HCT116 (cell line): ENCODE measurements around the gene PRKCA.

Source experiments
- CEBPB ChIP-seq: IDR thresholded peaks from 2 replicates; pipeline ENCODE4 v1.6.1; 2012; ENCODE audit warnings: low read depth
- CTCF ChIP-seq, 3 experiments: fragments of 200-600 bp in 1 of 3; sonication (generic) in 1 of 3; IDR thresholded peaks in 2 of 3; conservative IDR thresholded peaks in 1 of 3; 2 replicates each; pipeline ENCODE4 v1.5.1; 2012 to 2017; ENCODE audit warnings: low read depth in 2 of 3, low read length in 2 of 3, antibody characterized with exemption in 1 of 3, borderline replicate concordance in 1 of 3, control low read depth in 1 of 3, mild to moderate bottlenecking in 1 of 3, mixed read lengths in 1 of 3, mixed run types in 1 of 3, moderate library complexity in 1 of 3; ENCODE audit not compliant: insufficient read depth in 1 of 3
- EGR1 ChIP-seq: IDR thresholded peaks from 2 replicates; pipeline ENCODE4 v1.6.1; 2012; ENCODE audit warnings: low read depth
- EZH2 ChIP-seq: fragments of 200-600 bp; sonication (generic); IDR thresholded peaks from 2 replicates; pipeline ENCODE4 v1.6.1; 2017; ENCODE audit warnings: antibody characterized with exemption, mixed run types
- YY1 ChIP-seq: IDR thresholded peaks from 2 replicates; pipeline ENCODE4 v1.6.1; 2011; ENCODE audit warnings: low read length, low read depth, moderate library complexity, mild to moderate bottlenecking; ENCODE audit not compliant: insufficient replicate concordance; ENCODE audit errors: extremely low read depth
- TF ChIP-seq, protein P1 (sequence below): IDR thresholded peaks from 2 replicates; pipeline ENCODE4 v1.6.1; 2012

DNA sequence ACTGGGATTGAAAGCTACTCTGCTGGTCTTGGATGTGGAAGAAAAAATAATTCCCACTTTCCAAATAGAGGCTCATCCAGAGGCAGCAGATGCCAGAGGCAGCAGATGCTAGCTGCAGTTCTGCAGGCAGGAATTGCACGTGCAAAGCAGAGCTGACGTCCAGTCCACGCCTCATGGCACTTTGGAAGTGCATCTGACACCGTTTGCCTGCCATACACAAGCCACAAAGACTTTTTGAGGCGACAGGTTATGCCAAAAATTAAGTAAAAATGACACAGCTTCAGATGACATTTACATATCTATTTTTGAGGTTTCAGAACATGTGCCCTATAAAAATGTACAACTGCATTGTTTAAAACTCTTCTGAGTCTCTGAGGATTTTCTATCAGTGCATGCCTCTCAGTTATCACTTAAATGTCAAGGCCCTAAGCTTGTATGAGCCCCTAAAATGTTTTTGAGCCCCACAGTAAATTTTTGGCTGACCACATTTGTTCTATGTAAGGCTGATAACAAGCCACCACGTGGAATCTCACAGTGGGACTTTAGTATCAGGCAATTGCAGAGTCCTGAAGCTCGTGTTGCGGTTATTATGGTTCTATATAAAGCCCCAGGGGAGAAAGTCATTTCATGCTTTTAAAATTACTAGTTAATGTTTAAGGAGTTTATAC, 239.2 kb downstream of the PRKCA start:
- TF ChIP-seq, protein P1, sequence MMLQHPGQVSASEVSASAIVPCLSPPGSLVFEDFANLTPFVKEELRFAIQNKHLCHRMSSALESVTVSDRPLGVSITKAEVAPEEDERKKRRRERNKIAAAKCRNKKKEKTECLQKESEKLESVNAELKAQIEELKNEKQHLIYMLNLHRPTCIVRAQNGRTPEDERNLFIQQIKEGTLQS = no peak
- TF ChIP-seq EZH2 (no peak), YY1 (no peak), EGR1 (no peak), CTCF (IDR thresholded peaks at IDR 0.05 in 2 of 3, conservative IDR thresholded peaks at IDR 0.05 in 1 of 3; ENCODE audit: borderline replicate concordance in 1 of 3, insufficient read depth in 1 of 3, low read depth in 2 of 3, low read length in 2 of 3) (no peak), CEBPB (no peak)
